Adrenal gland (tissue), 12 donors: ENCODE data around the gene RALY. TPM values are rescaled to one million over a fixed set of nuclear protein-coding genes. Genes with fewer than 3 reads are reported as not detected.

Source experiments
- DNase-seq, 7 donors: peaks; one replicate each; pipeline ENCODE4 v3.0.0-alpha.2; 2019 to 2020
- H3K27ac ChIP-seq, 5 donors: fragments of 200-600 bp; sonication (generic) in 4 of 5; 1 replicate in 3 of 5; 2 replicates in 2 of 5; pipeline versions ENCODE4 v1.5.1 to v1.8.0; 2016 to 2020; ENCODE audit warnings: mild to moderate bottlenecking in 1 of 5
- H3K27me3 ChIP-seq: fragments of 200-600 bp; 2 replicates; pipeline ENCODE4 v1.8.0; 2021
- H3K36me3 ChIP-seq, 2 donors: fragments of 200-600 bp; replicated peaks in 1 of 2; 1 replicate in 1 of 2; 2 replicates in 1 of 2; pipeline versions ENCODE4 v1.5.1 to v1.8.0; 2018 to 2022
- H3K4me1 ChIP-seq, 2 donors: fragments of 200-600 bp; replicated peaks in 1 of 2; 1 replicate in 1 of 2; 2 replicates in 1 of 2; pipeline versions ENCODE4 v1.5.1 to v1.8.0; 2018 to 2021
- H3K4me3 ChIP-seq, 4 donors: fragments of 200-600 bp; sonication (generic) in 3 of 4; one replicate each; pipeline ENCODE4 v1.5.1; 2016 to 2018
- H3K9me3 ChIP-seq, 3 donors: fragments of 200-600 bp; sonication (generic) in 1 of 3; replicated peaks in 1 of 3; 1 replicate in 2 of 3; 2 replicates in 1 of 3; pipeline versions ENCODE4 v1.5.1 to v1.8.0; 2016 to 2021
- CTCF ChIP-seq, 6 experiments: fragments of 450-650 bp in 4 of 6; fragments of 200-600 bp in 2 of 6; sonication (generic) in 1 of 6; IDR thresholded peaks; 1 replicate in 5 of 6; 2 replicates in 1 of 6; pipeline versions ENCODE4 v1.5.1 to v1.8.0; 2016 to 2021; ENCODE audit warnings: antibody characterized with exemption in 6 of 6, mild to moderate bottlenecking in 2 of 6, moderate library complexity in 1 of 6
- POLR2A ChIP-seq, 2 donors: fragments of 450-650 bp; IDR thresholded peaks; one replicate each; pipeline ENCODE4 v1.6.1; 2017; ENCODE audit warnings: antibody characterized with exemption in 2 of 2, mild to moderate bottlenecking in 2 of 2, moderate library complexity in 1 of 2
- WGBS, 4 donors: extraction: QIAGEN DNeasy Blood & Tissue Kit in 2 of 4; methylation state at CpG; one replicate each; pipeline versions ENCODE4 v1.1.5 to v1.1.7; 2013 to 2017; 5-methylcytosine and 5-hydroxymethylcytosine counted together
- intact Hi-C, 2 donors: fragments of 100-400 bp; cut with DNase I; formaldehyde crosslinking; loops; one replicate each; pipeline versions ENCODE4 v1.14.1 to v1.15.0; 2022 to 2023
- polyA plus RNA-seq, 3 donors: library from polyadenylated mRNA; stranded (reverse); fragments of 200-250 nt in 2 of 3; fragments of 350-450 nt in 1 of 3; fragmentation: Illumina TruSeq in 1 of 3; extraction: RNeasy Lipid Tissue Mini Kit (QIAGEN cat#74804) in 1 of 3; gene quantifications; one replicate each; pipeline ENCODE4 v1.2.3, GENCODE V29; 2013 to 2014
- total RNA-seq, 9 donors: library from RNA; depleted of rRNA in 4 of 9; stranded (reverse); fragments of >200 nt in 4 of 9; fragments of 120-200 nt in 1 of 9; fragmentation: NEBNext Ultra II Directional in 1 of 9; extraction: Animal tissue kit (Norgen Biotek cat#: 25700) in 1 of 9; gene quantifications; one replicate each; pipeline versions ENCODE4 v1.1.0 to v1.2.4, GENCODE V29; 2013 to 2023
- donor health status: healthy with polysubstance abuse.
- donor health status: Bipolar disorder and iron deficiency.
- donor health status: DM: yes; HTN: yes; CAD: no.
- donor health status: DM: no; HTN: no; CAD: no.
- donor health status: DM: no; HTN: no; CAD: no.
- donor health status: DM: yes; HTN: yes; CAD: no.

RALY gene
- total and polyA plus RNA-seq, 12 donors: 30.0 to 128 (median 78.1) TPM

GRCh38 chr20:34090645-34091044 is 96.9 kb downstream of the RALY start:
- 91 to 100% (median 96%) methylated on average over 2 of the region's 2 CpGs for WGBS, 4 donors
- TF ChIP-seq CTCF (IDR thresholded peaks at IDR 0.05) (no peak), POLR2A (IDR thresholded peaks at IDR 0.05) (no peak)

DNA sequence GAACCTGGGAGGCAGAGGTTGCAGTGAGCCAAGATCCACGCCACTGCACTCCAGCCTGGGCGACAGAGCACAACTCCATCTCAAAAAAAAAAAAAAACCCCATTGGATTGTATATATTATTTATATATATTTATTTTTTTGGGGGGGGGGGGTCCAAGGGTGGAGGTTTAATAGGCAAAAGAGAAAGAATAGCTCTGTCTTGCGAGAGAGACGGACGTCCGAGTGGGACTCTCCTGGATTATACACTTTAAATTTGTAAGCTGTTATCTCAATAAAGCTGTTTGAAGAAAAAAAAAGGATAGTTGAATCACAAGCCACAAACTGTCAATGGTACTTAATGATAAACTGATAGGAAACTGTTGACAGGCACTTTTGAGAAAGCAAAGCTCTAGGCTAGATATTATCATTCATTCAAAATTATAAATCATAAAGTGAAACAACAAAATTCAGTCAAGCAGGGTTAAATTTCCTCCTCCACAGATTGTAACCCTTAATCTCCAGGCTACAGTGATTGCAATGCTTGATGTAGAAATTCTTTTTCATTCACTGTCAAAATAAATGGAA is 98.0 kb downstream of the RALY start:
- Histone ChIP-seq H3K4me1 (no peaks in the 10 kb centered on the region), H3K27me3 (no peaks in the 10 kb centered on the region), H3K9me3 (no peaks in the 10 kb centered on the region), H3K27ac (no peak overlapping the region), H3K36me3 (peaks cover 0 to 97% of the 10 kb centered on the region in 2 donors), H3K4me3 (no peak overlapping the region)
- WGBS, 4 donors: 94 to 96% (median 95%) methylated on average over 6 of the region's 6 CpGs
- intact Hi-C loops: no loop called here
- peak in 1 of 7 donors; percentile 28 for DNase-seq
- TF ChIP-seq CTCF (IDR thresholded peaks at IDR 0.05) (no peak), POLR2A (IDR thresholded peaks at IDR 0.05) (no peak)

More at GRCh38 chr20:34090645-34091044, 96.9 kb downstream of the RALY start:
- Histone ChIP-seq H3K36me3 (peaks cover 0 to 95% of the 10 kb centered on the region in 2 donors), H3K27me3 (no peaks in the 10 kb centered on the region), H3K4me3 (no peak overlapping the region), H3K27ac (no peak overlapping the region), H3K4me1 (no peaks in the 10 kb centered on the region), H3K9me3 (no peaks in the 10 kb centered on the region)
- intact Hi-C loops: no loop called here
- DNase-seq: no peak

GRCh38 chr20:34093895-34094294 is 100.2 kb downstream of the RALY start:
- Histone ChIP-seq H3K9me3 (no peaks in the 10 kb centered on the region), H3K27ac (no peak overlapping the region), H3K4me3 (no peak overlapping the region), H3K4me1 (no peaks in the 10 kb centered on the region), H3K27me3 (no peaks in the 10 kb centered on the region), H3K36me3 (peaks cover 0 to 98% of the 10 kb centered on the region in 2 donors)
- DNase-seq: no peak
- WGBS, 4 donors: 94 to 100% (median 96%) methylated on average over 2 of the region's 2 CpGs
- intact Hi-C loops: no loop called here
- TF ChIP-seq CTCF (IDR thresholded peaks at IDR 0.05) (no peak), POLR2A (IDR thresholded peaks at IDR 0.05) (no peak)

DNA sequence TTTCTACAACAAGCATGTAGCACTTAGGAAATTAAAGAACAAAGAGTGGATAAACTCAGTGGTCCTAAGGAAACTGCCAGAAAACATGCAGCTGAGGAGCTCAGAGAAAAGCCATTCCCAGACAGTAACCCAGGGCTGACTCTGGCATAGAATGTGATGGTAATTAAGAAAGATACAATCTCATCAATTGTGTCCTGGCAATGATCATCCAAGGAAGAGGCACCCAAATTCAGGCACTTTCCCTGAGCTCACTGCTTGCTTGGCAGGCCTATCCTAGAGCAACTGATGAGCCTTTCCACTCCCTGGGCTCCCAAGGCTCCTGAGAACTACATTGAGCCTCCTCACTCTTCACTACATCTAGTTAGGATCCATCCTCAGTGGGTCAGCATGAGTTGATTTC is 102.1 kb downstream of the RALY start:
- no peak overlapping the region for H3K27ac ChIP-seq
- DNase-seq: no peak
- no peaks in the 10 kb centered on the region for H3K9me3 ChIP-seq
- H3K4me1 ChIP-seq: no peaks in the 10 kb centered on the region
- intact Hi-C loops: no loop called here
- no peak overlapping the region for H3K4me3 ChIP-seq
- no peaks in the 10 kb centered on the region for H3K27me3 ChIP-seq
- TF ChIP-seq CTCF (IDR thresholded peaks at IDR 0.05) (no peak), POLR2A (IDR thresholded peaks at IDR 0.05) (no peak)
- peaks cover 0 to 95% of the 10 kb centered on the region in 2 donors for H3K36me3 ChIP-seq
